ENCODE data around the gene CASK.

The CASK gene

DNA sequence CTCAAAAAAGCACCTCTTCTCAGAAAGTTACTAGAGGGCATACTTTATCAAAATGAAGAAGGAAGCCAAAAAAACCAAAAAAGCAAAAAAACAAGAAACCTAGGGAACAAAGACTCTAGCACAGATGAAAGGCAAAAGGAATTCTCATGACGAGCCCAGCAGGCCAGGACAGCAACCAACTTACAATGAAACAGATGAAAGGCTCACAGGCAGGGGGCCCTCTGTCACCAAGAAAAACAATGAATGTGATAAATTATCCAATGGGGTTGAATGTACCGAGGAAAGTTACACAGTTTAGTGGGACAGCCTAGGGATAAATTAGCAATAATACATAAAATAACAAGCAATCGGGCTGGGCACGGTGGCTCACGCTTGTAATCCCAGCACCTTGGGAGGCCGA, 120.4 kb downstream of the CASK start:
- Histone ChIP-seq H3K27me3 (replicated peaks; ENCODE audit: insufficient read depth, low read length) (no peaks in the 10 kb centered on the region), H3K4me2 (ENCODE audit: low read depth, low read length) (no peak overlapping the region), H3K27ac (ENCODE audit: low read length) (no peak overlapping the region), H4K20me1 (ENCODE audit: insufficient read depth, low read length) (no peaks in the 10 kb centered on the region), H3F3A (ENCODE audit: insufficient read depth, low read length) (no peaks in the 10 kb centered on the region), H3K36me3 (replicated peaks; ENCODE audit: insufficient read depth, low read length) (no peaks in the 10 kb centered on the region), H3K4me3 (ENCODE audit: low read length) (no peak overlapping the region), H3K4me1 (ENCODE audit: low read length) (peaks cover 7% of the 10 kb centered on the region; the same call in 1 of the 2 replicates), H3K9ac (ENCODE audit: low read length) (no peak overlapping the region), H3K79me2 (ENCODE audit: low read length) (0 out of 2 replicates have a peak, but pooled peaks cover 3% of the 10 kb centered on the region), H3K9me2 (replicated peaks; ENCODE audit: insufficient read depth, low read length) (no peaks in the 10 kb centered on the region), H3K9me3 (replicated peaks; ENCODE audit: insufficient read depth, low read length) (no peaks in the 10 kb centered on the region), H2AFZ (ENCODE audit: low read length) (no peak overlapping the region)
- DNase-seq, result no peak
- TF ChIP-seq EZH2phosphoT487 (IDR thresholded peaks at IDR 0.05; ENCODE audit: low read length) (no peak), EZH2 (optimal IDR thresholded peaks at IDR 0.05; ENCODE audit: low read depth, low read length) (no peak)
- TF ChIP-seq, protein P1, sequence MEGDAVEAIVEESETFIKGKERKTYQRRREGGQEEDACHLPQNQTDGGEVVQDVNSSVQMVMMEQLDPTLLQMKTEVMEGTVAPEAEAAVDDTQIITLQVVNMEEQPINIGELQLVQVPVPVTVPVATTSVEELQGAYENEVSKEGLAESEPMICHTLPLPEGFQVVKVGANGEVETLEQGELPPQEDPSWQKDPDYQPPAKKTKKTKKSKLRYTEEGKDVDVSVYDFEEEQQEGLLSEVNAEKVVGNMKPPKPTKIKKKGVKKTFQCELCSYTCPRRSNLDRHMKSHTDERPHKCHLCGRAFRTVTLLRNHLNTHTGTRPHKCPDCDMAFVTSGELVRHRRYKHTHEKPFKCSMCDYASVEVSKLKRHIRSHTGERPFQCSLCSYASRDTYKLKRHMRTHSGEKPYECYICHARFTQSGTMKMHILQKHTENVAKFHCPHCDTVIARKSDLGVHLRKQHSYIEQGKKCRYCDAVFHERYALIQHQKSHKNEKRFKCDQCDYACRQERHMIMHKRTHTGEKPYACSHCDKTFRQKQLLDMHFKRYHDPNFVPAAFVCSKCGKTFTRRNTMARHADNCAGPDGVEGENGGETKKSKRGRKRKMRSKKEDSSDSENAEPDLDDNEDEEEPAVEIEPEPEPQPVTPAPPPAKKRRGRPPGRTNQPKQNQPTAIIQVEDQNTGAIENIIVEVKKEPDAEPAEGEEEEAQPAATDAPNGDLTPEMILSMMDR (IDR thresholded peaks at IDR 0.05; ENCODE audit: low read length), result no peak

DNA sequence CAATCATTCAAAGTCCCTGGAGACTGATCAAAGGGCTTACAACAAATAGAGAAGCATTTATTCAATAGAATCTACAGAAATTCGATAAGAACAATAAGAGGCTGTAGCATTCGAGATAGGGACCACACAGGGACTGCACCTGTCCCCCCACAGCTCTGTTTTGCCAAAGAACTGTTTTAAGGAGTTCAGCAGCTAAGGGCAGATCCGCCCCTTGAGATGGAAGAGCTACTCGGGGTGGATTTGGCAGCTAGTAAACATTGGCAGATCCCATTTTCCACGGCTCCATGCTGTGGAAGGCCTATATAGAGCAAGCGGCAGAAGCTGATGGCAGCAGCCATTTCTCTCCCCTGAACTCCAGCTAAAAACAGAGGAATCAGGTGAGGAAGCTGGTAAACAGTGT, 123.7 kb downstream of the CASK start:
- no peaks in the 10 kb centered on the region for H3K27me3 ChIP-seq (replicated peaks; ENCODE audit: insufficient read depth, low read length)
- H4K20me1 ChIP-seq (ENCODE audit: insufficient read depth, low read length), result no peaks in the 10 kb centered on the region
- no peak overlapping the region for H3K27ac ChIP-seq (ENCODE audit: low read length)
- no peak for DNase-seq
- no peak overlapping the region for H3K4me2 ChIP-seq (ENCODE audit: low read depth, low read length)
- H3K9me3 ChIP-seq (replicated peaks; ENCODE audit: insufficient read depth, low read length), result no peaks in the 10 kb centered on the region
- peaks cover 7% of the 10 kb centered on the region; the same call in 1 of the 2 replicates for H3K79me2 ChIP-seq (ENCODE audit: low read length)
- TF ChIP-seq, protein P1 (IDR thresholded peaks at IDR 0.05; ENCODE audit: low read length), result no peak
- H2AFZ ChIP-seq (ENCODE audit: low read length), result no peak overlapping the region
- no peak overlapping the region for H3K9ac ChIP-seq (ENCODE audit: low read length)
- no peak overlapping the region for H3K4me3 ChIP-seq (ENCODE audit: low read length)
- H3K36me3 ChIP-seq (replicated peaks; ENCODE audit: insufficient read depth, low read length), result no peaks in the 10 kb centered on the region
- H3K9me2 ChIP-seq (replicated peaks; ENCODE audit: insufficient read depth, low read length), result no peaks in the 10 kb centered on the region
- peaks cover 23% of the 10 kb centered on the region for H3K4me1 ChIP-seq (ENCODE audit: low read length)
- no peaks in the 10 kb centered on the region for H3F3A ChIP-seq (ENCODE audit: insufficient read depth, low read length)

DNA sequence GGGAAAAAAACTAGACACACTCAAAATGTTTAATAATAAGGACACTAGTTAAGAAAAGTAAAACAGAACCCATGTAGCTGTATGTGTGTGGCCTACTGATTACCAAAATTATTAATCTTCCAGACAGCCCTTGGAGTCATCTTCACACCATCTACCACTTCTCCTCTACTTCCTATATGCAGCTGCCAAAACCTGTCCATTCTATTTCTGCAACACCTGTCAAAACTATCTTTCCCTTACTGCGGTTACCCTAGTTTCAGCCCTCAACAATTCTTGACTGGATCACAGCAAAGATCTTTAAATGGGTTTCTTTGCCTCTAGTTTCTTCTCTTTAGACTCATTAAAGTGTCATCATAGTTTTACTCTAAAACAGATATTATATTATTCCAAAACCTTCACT, 126.8 kb downstream of the CASK start:
- Histone ChIP-seq H4K20me1 (ENCODE audit: insufficient read depth, low read length) (no peaks in the 10 kb centered on the region), H3K9me2 (replicated peaks; ENCODE audit: insufficient read depth, low read length) (no peaks in the 10 kb centered on the region), H3K9ac (ENCODE audit: low read length) (no peak overlapping the region), H3F3A (ENCODE audit: insufficient read depth, low read length) (no peaks in the 10 kb centered on the region), H3K4me2 (ENCODE audit: low read depth, low read length) (peak overlapping the region; percentile 33; the same call in 1 of the 2 replicates), H3K27ac (ENCODE audit: low read length) (peak overlapping the region; percentile 45; the same call in 1 of the 2 replicates), H3K4me1 (ENCODE audit: low read length) (peaks cover 23% of the 10 kb centered on the region), H3K4me3 (ENCODE audit: low read length) (no peak overlapping the region), H3K36me3 (replicated peaks; ENCODE audit: insufficient read depth, low read length) (no peaks in the 10 kb centered on the region), H3K79me2 (ENCODE audit: low read length) (peaks cover 6% of the 10 kb centered on the region; the same call in 1 of the 2 replicates), H3K9me3 (replicated peaks; ENCODE audit: insufficient read depth, low read length) (no peaks in the 10 kb centered on the region), H3K27me3 (replicated peaks; ENCODE audit: insufficient read depth, low read length) (no peaks in the 10 kb centered on the region), H2AFZ (ENCODE audit: low read length) (no peak overlapping the region)
- DNase-seq, result peak; percentile 55
- TF ChIP-seq, protein P1 (IDR thresholded peaks at IDR 0.05; ENCODE audit: low read length), result no peak
- TF ChIP-seq EZH2phosphoT487 (IDR thresholded peaks at IDR 0.05; ENCODE audit: low read length) (no peak), EZH2 (optimal IDR thresholded peaks at IDR 0.05; ENCODE audit: low read depth, low read length) (no peak)
